C4-2B (cell line): ENCODE measurements around the gene CCNY.
"Not testable (repeated sequence)": the region's sequence is repeated elsewhere in the genome, so short reads cannot be mapped to it uniquely, and the experiment has no call there.

Experiments used
- H3K27ac ChIP-seq: fragments of 450-650 bp; 2 replicates; pipeline ENCODE4 v1.5.1; 2017
- ZFX ChIP-seq: fragments of 450-650 bp; IDR thresholded peaks from 2 replicates; pipeline ENCODE4 v1.6.1; 2017
- TF ChIP-seq, protein P1 (sequence below): fragments of 450-650 bp; conservative IDR thresholded peaks from 2 replicates; pipeline ENCODE4 v1.5.1; 2017; ENCODE audit warnings: mild to moderate bottlenecking

CCNY gene

DNA sequence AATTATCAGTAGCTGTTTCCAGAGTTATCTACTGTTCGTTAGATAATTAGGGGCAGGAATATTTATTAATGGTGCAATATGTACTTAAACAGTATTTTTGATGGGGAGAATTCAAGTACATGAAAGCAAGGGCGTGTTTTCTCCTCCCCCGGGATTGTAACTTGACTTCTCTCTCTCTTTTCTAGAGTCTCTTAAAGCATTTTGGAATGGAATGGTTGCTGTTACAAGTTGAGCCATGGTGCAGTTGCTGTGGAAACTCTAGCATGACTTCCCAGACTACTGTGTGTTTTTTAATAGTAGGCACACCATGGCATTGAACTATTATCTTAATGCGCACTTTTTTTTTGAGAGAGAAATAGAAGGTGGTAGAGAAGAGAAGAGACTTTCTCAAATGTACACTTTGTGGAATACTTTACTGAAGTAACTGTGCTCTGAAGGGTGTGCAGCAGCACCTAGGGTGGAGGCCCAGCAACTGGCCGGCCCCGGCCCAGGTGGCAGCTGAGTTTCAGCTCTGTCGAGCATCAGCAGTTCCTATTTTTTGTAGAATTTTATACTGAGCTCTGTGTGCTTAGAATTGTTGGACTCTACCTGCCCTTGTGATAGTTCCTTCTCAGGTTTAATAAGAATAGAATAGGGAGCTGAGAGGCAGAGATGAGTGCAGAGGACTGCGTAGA is 64.4 kb downstream of the CCNY start:
- no peak for TF ChIP-seq ZFX
- TF ChIP-seq, protein P1, sequence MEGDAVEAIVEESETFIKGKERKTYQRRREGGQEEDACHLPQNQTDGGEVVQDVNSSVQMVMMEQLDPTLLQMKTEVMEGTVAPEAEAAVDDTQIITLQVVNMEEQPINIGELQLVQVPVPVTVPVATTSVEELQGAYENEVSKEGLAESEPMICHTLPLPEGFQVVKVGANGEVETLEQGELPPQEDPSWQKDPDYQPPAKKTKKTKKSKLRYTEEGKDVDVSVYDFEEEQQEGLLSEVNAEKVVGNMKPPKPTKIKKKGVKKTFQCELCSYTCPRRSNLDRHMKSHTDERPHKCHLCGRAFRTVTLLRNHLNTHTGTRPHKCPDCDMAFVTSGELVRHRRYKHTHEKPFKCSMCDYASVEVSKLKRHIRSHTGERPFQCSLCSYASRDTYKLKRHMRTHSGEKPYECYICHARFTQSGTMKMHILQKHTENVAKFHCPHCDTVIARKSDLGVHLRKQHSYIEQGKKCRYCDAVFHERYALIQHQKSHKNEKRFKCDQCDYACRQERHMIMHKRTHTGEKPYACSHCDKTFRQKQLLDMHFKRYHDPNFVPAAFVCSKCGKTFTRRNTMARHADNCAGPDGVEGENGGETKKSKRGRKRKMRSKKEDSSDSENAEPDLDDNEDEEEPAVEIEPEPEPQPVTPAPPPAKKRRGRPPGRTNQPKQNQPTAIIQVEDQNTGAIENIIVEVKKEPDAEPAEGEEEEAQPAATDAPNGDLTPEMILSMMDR = no peak
- no peak overlapping the region for H3K27ac ChIP-seq

- H3K27ac ChIP-seq = not testable (repeated sequence)
Measured at GRCh38 chr10:35403491-35403890, 67.2 kb downstream of the CCNY start.

- H3K27ac ChIP-seq = not testable (repeated sequence)
Measured at GRCh38 chr10:35404077-35404476, 67.8 kb downstream of the CCNY start.

DNA sequence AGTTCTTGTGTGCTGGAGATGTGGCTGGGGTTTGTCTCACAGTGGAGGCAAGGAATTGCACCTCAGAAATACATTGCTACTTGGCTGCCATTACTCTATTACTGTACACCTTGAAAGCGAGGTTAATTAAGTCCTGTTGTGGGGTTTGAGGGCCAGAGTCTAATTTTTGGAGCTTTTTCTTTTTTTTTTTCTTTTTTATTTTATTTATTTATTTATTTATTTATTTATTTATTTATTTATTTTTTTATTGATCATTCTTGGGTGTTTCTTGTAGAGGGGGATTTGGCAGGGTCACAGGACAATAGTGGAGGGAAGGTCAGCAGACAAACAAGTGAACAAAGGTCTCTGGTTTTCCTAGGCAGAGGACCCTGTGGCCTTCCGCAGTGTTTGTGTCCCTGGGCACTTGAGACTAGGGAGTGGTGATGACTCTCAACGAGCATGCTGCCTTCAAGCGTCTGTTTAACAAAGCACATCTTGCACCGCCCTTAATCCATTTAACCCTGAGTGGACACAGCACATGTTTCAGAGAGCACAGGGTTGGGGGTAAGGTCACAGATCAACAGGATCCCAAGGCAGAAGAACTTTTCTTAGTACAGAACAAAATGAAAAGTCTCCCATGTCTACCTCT is 69.8 kb downstream of the CCNY start:
- H3K27ac ChIP-seq = not testable (repeated sequence)

DNA sequence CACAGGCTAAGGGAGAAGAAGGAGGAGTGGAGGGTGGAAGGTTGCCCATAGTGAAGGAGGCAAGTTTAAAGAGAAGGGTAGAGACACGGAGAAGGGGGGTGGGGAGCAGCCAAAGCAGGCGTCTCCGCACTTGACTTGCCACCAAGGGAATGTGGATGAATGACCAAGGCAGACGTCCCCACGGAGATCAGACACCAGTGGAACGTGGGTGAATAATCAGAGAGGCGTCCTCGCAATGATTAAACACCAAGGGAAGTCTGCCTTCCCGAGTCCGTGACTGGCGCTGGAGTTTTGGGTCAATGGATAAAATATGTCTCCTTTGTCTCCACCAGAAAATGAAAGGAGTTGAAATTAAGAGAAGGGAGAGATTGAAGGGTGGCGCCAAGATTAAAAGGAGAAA is 71.4 kb downstream of the CCNY start:
- H3K27ac ChIP-seq = not testable (repeated sequence)

- TF ChIP-seq ZFX = no peak
- TF ChIP-seq, protein P1 = no peak
- H3K27ac ChIP-seq = no peak overlapping the region
Measured at GRCh38 chr10:35409094-35409582, 72.8 kb downstream of the CCNY start.

DNA sequence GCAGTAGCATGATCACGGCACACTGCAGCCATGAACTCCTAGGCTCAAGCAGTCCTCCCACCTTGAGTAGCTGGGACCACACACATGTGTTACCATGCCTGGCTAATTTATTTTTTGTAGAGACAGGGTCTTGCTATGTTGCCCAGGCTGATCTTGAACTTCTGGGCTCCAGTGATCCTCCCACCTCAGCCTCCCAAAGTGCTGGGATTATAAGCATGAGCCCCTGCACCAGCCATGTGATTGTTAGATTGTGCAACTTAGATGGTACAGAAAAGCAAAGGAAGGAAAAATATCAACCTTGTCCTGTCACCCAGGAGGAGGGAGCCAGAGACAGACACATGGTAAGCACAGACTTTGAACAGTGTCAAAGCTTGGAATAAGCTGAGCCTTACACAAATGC is 73.5 kb downstream of the CCNY start:
- no peak overlapping the region for H3K27ac ChIP-seq
- TF ChIP-seq, protein P1 = no peak
- no peak for TF ChIP-seq ZFX

GRCh38 chr10:35412003-35412723 is 75.9 kb downstream of the CCNY start:
- no peak overlapping the region for H3K27ac ChIP-seq
- TF ChIP-seq ZFX = no peak
- TF ChIP-seq, protein P1 = no peak

DNA sequence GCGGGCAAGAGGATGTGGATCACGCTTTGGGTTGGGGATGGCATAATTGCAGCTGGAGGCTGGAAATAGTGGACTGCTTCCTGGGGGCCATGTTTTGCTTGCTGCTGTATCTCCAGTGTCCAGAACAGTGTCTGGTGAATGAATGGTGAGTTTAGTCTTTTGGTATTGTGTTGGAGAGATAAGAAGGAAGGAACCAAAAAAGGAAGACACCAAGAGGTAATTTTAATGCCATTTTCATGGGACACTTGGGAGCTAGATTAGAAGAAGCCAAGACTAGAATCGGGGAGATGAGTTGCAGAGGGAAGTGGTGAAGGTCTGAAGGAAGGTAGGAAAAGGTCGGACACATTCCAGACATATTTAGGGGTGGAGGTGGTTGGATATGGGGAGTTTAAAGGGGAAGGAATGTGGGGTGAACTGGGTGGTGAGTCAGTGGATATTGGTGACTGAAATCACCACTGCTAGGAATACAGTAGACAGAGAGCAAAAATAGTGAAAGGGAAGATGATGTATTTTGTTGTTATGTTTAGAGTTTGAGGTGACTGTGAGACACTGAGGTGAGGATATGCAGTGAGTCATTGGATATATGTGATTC is 76.7 kb downstream of the CCNY start:
- no peak overlapping the region for H3K27ac ChIP-seq
- TF ChIP-seq, protein P1 = no peak
- TF ChIP-seq ZFX = no peak
